Cardiac fibroblast (primary cell): ENCODE results near the gene FAM204A.

Experiments used
- DNase-seq, 2 donors: peaks; one replicate each; pipeline versions ENCODE4 v3.0.0 to v3.0.0-alpha.2; 2010; ENCODE audit warnings: low read depth in 2 of 2
- H3K4me3 ChIP-seq, 2 donors: replicated peaks in 1 of 2; 1 replicate in 1 of 2; 2 replicates in 1 of 2; pipeline ENCODE4 v1.5.1; 2011; ENCODE audit warnings: low read depth in 2 of 2, low read length in 2 of 2, mild to moderate bottlenecking in 2 of 2, moderate library complexity in 1 of 2
- CTCF ChIP-seq: IDR thresholded peaks from one replicate; pipeline ENCODE4 v1.5.1; 2011; ENCODE audit warnings: low read depth, mild to moderate bottlenecking, low read length, inconsistent platforms

The FAM204A gene

GRCh38 chr10:118369641-118370205, 27.6 kb upstream of the FAM204A start:
- no peak for DNase-seq
- no peak for TF ChIP-seq CTCF
- H3K4me3 ChIP-seq, result no peak overlapping the region

- DNase-seq, result no peak
- no peak overlapping the region for H3K4me3 ChIP-seq
- no peak for TF ChIP-seq CTCF
These were observed 23.6 kb upstream of the FAM204A start for GRCh38 chr10:118365702-118366101.

- no peak overlapping the region for H3K4me3 ChIP-seq
- no peak for DNase-seq
- TF ChIP-seq CTCF, result no peak
These were observed 20.0 kb upstream of the FAM204A start for GRCh38 chr10:118362103-118362502.

DNA sequence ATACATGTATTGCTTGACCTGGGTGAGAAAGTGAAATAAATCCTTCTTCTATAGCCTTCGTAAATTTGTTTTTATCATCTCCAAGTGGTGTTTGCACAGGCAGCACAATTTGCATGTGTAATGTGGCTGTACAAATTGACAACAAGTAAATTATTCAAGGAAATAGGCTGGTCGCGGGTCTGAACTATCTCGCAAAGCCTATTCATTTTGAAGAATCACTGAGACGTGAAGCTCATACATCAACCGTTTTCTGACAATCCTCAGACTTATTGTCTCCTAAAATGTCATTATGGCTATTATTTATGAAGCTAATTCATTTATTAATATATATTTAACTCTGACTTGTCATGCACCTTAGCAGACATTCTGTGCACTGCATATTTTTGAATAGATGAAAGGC, 16.2 kb upstream of the FAM204A start:
- no peak for TF ChIP-seq CTCF
- H3K4me3 ChIP-seq, result no peak overlapping the region
- no peak for DNase-seq

DNA sequence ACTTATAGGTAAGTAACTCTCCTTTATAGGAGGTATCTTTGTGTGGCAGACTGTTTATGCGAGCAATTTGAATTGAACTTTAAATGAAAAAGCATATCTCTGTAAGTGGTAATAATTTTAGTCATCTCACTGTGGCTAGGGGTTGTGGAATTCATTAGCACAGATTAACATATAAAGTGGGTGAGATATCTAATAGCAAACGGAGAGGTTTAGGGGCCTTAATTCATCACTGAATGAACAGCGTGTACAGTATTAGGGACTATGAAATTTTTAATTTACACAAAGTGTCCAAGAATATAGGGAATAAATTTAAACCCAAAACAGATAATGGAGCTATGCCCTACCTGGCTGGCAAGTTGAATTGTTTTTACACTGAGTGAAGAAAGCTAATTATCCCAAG, 15.7 kb upstream of the FAM204A start:
- no peak overlapping the region for H3K4me3 ChIP-seq
- no peak for DNase-seq
- no peak for TF ChIP-seq CTCF

GRCh38 chr10:118356628-118357027, 14.5 kb upstream of the FAM204A start:
- H3K4me3 ChIP-seq, result no peak overlapping the region
- no peak for DNase-seq
- no peak for TF ChIP-seq CTCF

- H3K4me3 ChIP-seq, result no peak overlapping the region
- no peak for TF ChIP-seq CTCF
- DNase-seq, result no peak
These were observed 13.1 kb upstream of the FAM204A start for GRCh38 chr10:118355234-118355633.
